HEK293 (cell line): ENCODE results near the gene CCNY.

ENCODE experiments used
- CTCF ChIA-PET: fragments of 350-600 bp; formaldehyde crosslinking; extraction: SDS; loops from one replicate; lab custom pipeline; 2021; ENCODE audit warnings: antibody characterized with exemption; lab: Yijun Ruan, JAX
- POLR2A ChIA-PET: fragments of 300-600 bp; formaldehyde crosslinking; extraction: SDS; loops from one replicate; lab custom pipeline; 2020; ENCODE audit warnings: antibody characterized with exemption, inconsistent platforms; lab: Yijun Ruan, JAX
- H3K27ac ChIP-seq: fragments of 200-500 bp; sonication (Bioruptor generic); 2 replicates; pipeline ENCODE4 v1.5.1; 2014; ENCODE audit warnings: low read depth, low read length, control low read depth, inconsistent platforms; ENCODE audit errors: extremely low read depth
- H3K36me3 ChIP-seq, 2 experiments: fragments of 200-500 bp in 1 of 2; sonication (Bioruptor generic) in 1 of 2; 1 replicate in 1 of 2; 2 replicates in 1 of 2; pipeline ENCODE4 v1.5.1; 2014 to 2017; ENCODE audit warnings: inconsistent platforms in 2 of 2, low read length in 2 of 2; ENCODE audit not compliant: control insufficient read depth in 2 of 2, insufficient read depth in 1 of 2
- H3K4me1 ChIP-seq: fragments of 200-500 bp; sonication (Bioruptor generic); 2 replicates; pipeline ENCODE4 v1.5.1; 2014; ENCODE audit warnings: mild to moderate bottlenecking, low read length, inconsistent platforms; ENCODE audit not compliant: control insufficient read depth, insufficient read depth
- H3K4me3 ChIP-seq: 2 replicates; pipeline ENCODE4 v1.5.1; 2011; ENCODE audit warnings: low read depth, mild to moderate bottlenecking, control low read depth, low read length, moderate library complexity
- H3K9me3 ChIP-seq: fragments of 200-500 bp; sonication (Bioruptor generic); 2 replicates; pipeline ENCODE4 v1.5.1; 2014; ENCODE audit warnings: low read depth, low read length, inconsistent platforms; ENCODE audit not compliant: control insufficient read depth, insufficient read depth
- FEZF1 ChIP-seq: fragments of 450-650 bp; formaldehyde crosslinking; IDR thresholded peaks from 2 replicates; pipeline ENCODE4 v1.5.1; 2016; ENCODE audit warnings: missing biosample characterization, missing genetic modification characterization
- GLI4 ChIP-seq: fragments of 450-650 bp; formaldehyde crosslinking; IDR thresholded peaks from 2 replicates; pipeline ENCODE4 v1.5.1; 2016; ENCODE audit warnings: missing biosample characterization, missing genetic modification characterization
- HOXA7 ChIP-seq: sonication (generic); formaldehyde crosslinking; IDR thresholded peaks from 2 replicates; pipeline ENCODE4 v1.8.1; 2022; ENCODE audit warnings: missing genetic modification reagents, borderline replicate concordance
- KLF16 ChIP-seq: fragments of 450-650 bp; formaldehyde crosslinking; IDR thresholded peaks from 2 replicates; pipeline ENCODE4 v1.5.1; 2017; ENCODE audit warnings: missing biosample characterization, missing genetic modification characterization
- SETDB1 ChIP-seq: IDR thresholded peaks from one replicate; pipeline ENCODE4 v1.6.1; 2017; ENCODE audit warnings: mild to moderate bottlenecking, low read length, moderate library complexity, mixed read lengths; ENCODE audit not compliant: insufficient read length
- ZBTB1 ChIP-seq: fragments of 450-650 bp; formaldehyde crosslinking; IDR thresholded peaks from 2 replicates; pipeline ENCODE4 v1.5.1; 2016; ENCODE audit warnings: missing biosample characterization, missing genetic modification characterization
- ZBTB8A ChIP-seq: fragments of 450-650 bp; formaldehyde crosslinking; IDR thresholded peaks from 2 replicates; pipeline ENCODE4 v1.5.1; 2016; ENCODE audit warnings: missing biosample characterization, missing genetic modification characterization
- ZFP69B ChIP-seq: fragments of 450-650 bp; formaldehyde crosslinking; IDR thresholded peaks from 2 replicates; pipeline ENCODE4 v1.5.1; 2016; ENCODE audit warnings: missing biosample characterization, missing genetic modification characterization
- ZNF140 ChIP-seq: fragments of 450-650 bp; formaldehyde crosslinking; IDR thresholded peaks from 2 replicates; pipeline ENCODE4 v1.5.1; 2016; ENCODE audit warnings: missing biosample characterization, missing genetic modification characterization
- ZNF146 ChIP-seq: fragments of 450-650 bp; formaldehyde crosslinking; IDR thresholded peaks from 2 replicates; pipeline ENCODE4 v1.5.1; 2016; ENCODE audit warnings: missing biosample characterization, missing genetic modification characterization
- ZNF174 ChIP-seq: fragments of 450-650 bp; formaldehyde crosslinking; IDR thresholded peaks from 2 replicates; pipeline ENCODE4 v1.5.0; 2017; ENCODE audit warnings: missing biosample characterization, mild to moderate bottlenecking, missing genetic modification characterization
- ZNF292 ChIP-seq: fragments of 450-650 bp; formaldehyde crosslinking; IDR thresholded peaks from 2 replicates; pipeline ENCODE4 v1.5.1; 2016; ENCODE audit warnings: low read depth, missing biosample characterization, missing genetic modification characterization, borderline replicate concordance
- ZNF324 ChIP-seq: fragments of 450-650 bp; formaldehyde crosslinking; IDR thresholded peaks from 2 replicates; pipeline ENCODE4 v1.5.1; 2016; ENCODE audit warnings: missing biosample characterization, missing genetic modification characterization
- ZNF341 ChIP-seq: fragments of 450-650 bp; formaldehyde crosslinking; IDR thresholded peaks from 2 replicates; pipeline ENCODE4; 2016; ENCODE audit warnings: low read depth, missing biosample characterization, missing genetic modification characterization
- ZNF404 ChIP-seq: fragments of 450-650 bp; formaldehyde crosslinking; IDR thresholded peaks from 2 replicates; pipeline ENCODE4 v1.5.1; 2017; ENCODE audit warnings: missing biosample characterization, missing genetic modification characterization
- ZNF521 ChIP-seq: fragments of 450-650 bp; formaldehyde crosslinking; IDR thresholded peaks from 2 replicates; pipeline ENCODE4 v1.5.1; 2017; ENCODE audit warnings: missing biosample characterization, mild to moderate bottlenecking, missing genetic modification characterization
- ZNF560 ChIP-seq: fragments of 450-650 bp; formaldehyde crosslinking; IDR thresholded peaks from 2 replicates; pipeline ENCODE4 v1.5.1; 2017; ENCODE audit warnings: missing biosample characterization, missing genetic modification characterization, borderline replicate concordance
- ZNF596 ChIP-seq: fragments of 450-650 bp; IDR thresholded peaks from 2 replicates; pipeline ENCODE4 v1.5.0; 2018; ENCODE audit warnings: missing biosample characterization, mild to moderate bottlenecking, missing genetic modification characterization, moderate library complexity
- ZNF623 ChIP-seq: fragments of 450-650 bp; formaldehyde crosslinking; IDR thresholded peaks from 2 replicates; pipeline ENCODE4 v1.5.1; 2016; ENCODE audit warnings: missing biosample characterization, missing genetic modification characterization
- ZNF701 ChIP-seq: fragments of 450-650 bp; formaldehyde crosslinking; IDR thresholded peaks from 2 replicates; pipeline ENCODE4 v1.5.1; 2016; ENCODE audit warnings: missing biosample characterization, missing genetic modification characterization
- ZNF768 ChIP-seq: fragments of 450-650 bp; formaldehyde crosslinking; IDR thresholded peaks from 2 replicates; pipeline ENCODE4 v1.5.1; 2018; ENCODE audit warnings: missing biosample characterization, mild to moderate bottlenecking, missing genetic modification characterization
- ZNF777 ChIP-seq: fragments of 450-650 bp; formaldehyde crosslinking; IDR thresholded peaks from 2 replicates; pipeline ENCODE4 v1.5.1; 2017; ENCODE audit warnings: missing biosample characterization, missing genetic modification characterization, borderline replicate concordance
- ZNF837 ChIP-seq: fragments of 450-650 bp; formaldehyde crosslinking; IDR thresholded peaks from 2 replicates; pipeline ENCODE4 v1.5.1; 2016; ENCODE audit warnings: missing biosample characterization, missing genetic modification characterization
- ZSCAN30 ChIP-seq: fragments of 450-650 bp; IDR thresholded peaks from 2 replicates; pipeline ENCODE4 v1.5.1; 2018; ENCODE audit warnings: missing biosample characterization, mild to moderate bottlenecking, missing genetic modification characterization, moderate library complexity
- TF ChIP-seq, protein P1 (sequence below): fragments of 450-650 bp; formaldehyde crosslinking; optimal IDR thresholded peaks from 2 replicates; pipeline ENCODE3; 2016; ENCODE audit warnings: missing biosample characterization, mild to moderate bottlenecking, missing genetic modification characterization
- TF ChIP-seq, protein P2 (sequence below): fragments of 450-650 bp; formaldehyde crosslinking; IDR thresholded peaks from 2 replicates; pipeline ENCODE4 v1.5.1; 2016; ENCODE audit warnings: missing biosample characterization, missing genetic modification characterization
- TF ChIP-seq, protein P3 (sequence below): fragments of 450-650 bp; formaldehyde crosslinking; IDR thresholded peaks from 2 replicates; pipeline ENCODE4 v1.5.1; 2017; ENCODE audit warnings: missing biosample characterization, missing genetic modification characterization
- TF ChIP-seq, protein P4 (sequence below): fragments of 450-650 bp; formaldehyde crosslinking; IDR thresholded peaks from 2 replicates; pipeline ENCODE4; 2016; ENCODE audit warnings: missing biosample characterization, missing genetic modification characterization

The CCNY gene

GRCh38 chr10:35437829-35438228 lies 101.5 kb downstream of the CCNY start:
- peaks cover 11% of the 10 kb centered on the region for H3K4me1 ChIP-seq
- ChIA-PET POLR2A (interaction anchor here (0.7 kb wide), 1 partner anchor 1238 kb away, joined by 3 read pairs; no protein-coding TSS in a partner anchor), CTCF (interaction anchor here (1.0 kb wide), 1 partner anchor 125 kb away, joined by 3 read pairs; no protein-coding TSS in a partner anchor)
- H3K9me3 ChIP-seq, result no peaks in the 10 kb centered on the region
- no peak overlapping the region for H3K4me3 ChIP-seq
- TF ChIP-seq ZNF292 (no peak), ZNF146 (tag by site-specific recombination) (no peak), ZNF623 (tag by site-specific recombination) (no peak), ZNF521 (tag by site-specific recombination) (no peak), ZBTB1 (tag by site-specific recombination) (no peak), ZFP69B (tag by site-specific recombination) (no peak), ZNF768 (tag by site-specific recombination) (no peak), ZNF701 (no peak), ZNF404 (tag by site-specific recombination) (no peak), ZNF174 (tag by site-specific recombination) (no peak), KLF16 (tag by site-specific recombination) (no peak)
- TF ChIP-seq, protein P1, sequence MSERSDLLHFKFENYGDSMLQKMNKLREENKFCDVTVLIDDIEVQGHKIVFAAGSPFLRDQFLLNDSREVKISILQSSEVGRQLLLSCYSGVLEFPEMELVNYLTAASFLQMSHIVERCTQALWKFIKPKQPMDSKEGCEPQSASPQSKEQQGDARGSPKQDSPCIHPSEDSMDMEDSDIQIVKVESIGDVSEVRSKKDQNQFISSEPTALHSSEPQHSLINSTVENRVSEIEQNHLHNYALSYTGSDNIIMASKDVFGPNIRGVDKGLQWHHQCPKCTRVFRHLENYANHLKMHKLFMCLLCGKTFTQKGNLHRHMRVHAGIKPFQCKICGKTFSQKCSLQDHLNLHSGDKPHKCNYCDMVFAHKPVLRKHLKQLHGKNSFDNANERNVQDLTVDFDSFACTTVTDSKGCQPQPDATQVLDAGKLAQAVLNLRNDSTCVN (tag by site-specific recombination), result no peak
- no peaks in the 10 kb centered on the region for H3K36me3 ChIP-seq
- H3K27ac ChIP-seq, result no peak overlapping the region

DNA sequence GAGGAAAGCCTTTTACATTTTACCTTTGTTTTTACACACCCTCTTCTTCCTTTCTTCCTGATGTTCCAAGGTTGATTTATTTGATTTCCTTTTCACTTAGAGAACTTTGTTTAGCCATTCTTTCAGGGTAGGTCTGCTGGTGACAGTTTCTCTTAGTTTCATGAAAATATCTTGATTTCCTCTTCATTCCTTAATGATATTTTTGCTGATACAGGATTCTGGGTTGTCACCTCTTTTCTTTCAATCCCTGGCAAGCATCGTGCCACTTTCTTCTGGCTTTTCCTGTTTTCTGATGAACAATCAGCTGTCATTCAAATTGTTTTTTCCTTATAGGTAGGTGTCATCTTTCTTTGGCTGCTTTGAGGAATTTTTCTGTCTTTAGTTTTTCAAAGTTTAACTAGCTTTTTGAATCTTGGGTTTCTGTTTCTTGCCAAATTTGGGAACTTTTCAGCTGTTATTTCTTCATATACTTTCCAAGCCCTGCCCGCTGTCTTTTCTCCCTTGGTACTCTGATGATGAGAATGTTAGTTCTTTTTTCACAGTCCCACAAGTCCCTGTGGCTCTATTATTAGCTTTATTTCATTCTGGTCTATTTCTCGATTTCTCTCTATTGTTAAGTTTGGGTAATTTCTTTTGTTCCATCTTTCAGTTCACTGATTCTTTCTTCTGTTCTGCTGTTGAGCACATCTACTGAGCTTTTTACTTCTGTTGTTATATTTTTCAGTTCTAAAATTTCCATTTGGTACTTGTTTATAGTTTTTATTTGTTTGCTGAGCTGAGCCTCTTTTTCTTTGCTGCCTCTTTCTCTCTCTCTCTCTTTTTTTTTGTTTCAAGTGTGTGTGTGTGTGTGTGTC lies 102.6 kb downstream of the CCNY start:
- Histone ChIP-seq H3K36me3 (no peaks in the 10 kb centered on the region), H3K9me3 (no peaks in the 10 kb centered on the region), H3K27ac (no peak overlapping the region), H3K4me1 (peaks cover 5% of the 10 kb centered on the region), H3K4me3 (no peak overlapping the region)
- ChIA-PET CTCF (interaction anchor here (0.6 to 0.8 kb wide), 3 partner anchors 177 to 200 kb away, joined by 3 to 5 read pairs (median 3); no protein-coding TSS in a partner anchor), POLR2A (no interaction called here)
- TF ChIP-seq SETDB1, result peak; percentile 81
- no peak for TF ChIP-seq ZNF837 (tag by site-specific recombination)
- no peak for TF ChIP-seq ZNF324 (tag by site-specific recombination)

DNA sequence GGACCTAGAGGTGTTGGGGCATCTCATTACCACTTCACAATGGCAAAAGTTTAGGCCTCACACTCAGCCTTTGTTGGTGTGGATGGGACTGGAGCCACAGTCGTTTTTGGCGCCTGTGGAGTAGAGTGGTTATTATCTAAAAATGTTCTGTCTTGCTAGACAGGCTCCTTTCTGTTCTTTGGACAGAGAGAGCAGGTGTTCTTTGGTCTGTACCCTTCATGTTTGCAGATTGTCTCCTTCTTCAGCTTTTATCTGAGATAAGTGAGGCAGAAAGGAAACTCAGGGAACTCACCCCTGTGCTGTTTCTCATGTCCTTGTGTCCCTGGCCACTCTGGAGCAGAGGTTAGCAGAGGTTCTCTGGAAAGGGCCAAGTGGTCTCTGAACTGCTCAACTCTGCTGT lies 103.7 kb downstream of the CCNY start:
- H3K27ac ChIP-seq, result no peak overlapping the region
- ChIA-PET CTCF (no interaction called here), POLR2A (no interaction called here)
- no peaks in the 10 kb centered on the region for H3K4me1 ChIP-seq
- H3K9me3 ChIP-seq, result no peaks in the 10 kb centered on the region
- no peak overlapping the region for H3K4me3 ChIP-seq
- H3K36me3 ChIP-seq, result no peaks in the 10 kb centered on the region
- TF ChIP-seq ZNF341 (no peak), GLI4 (tag by site-specific recombination) (no peak), ZSCAN30 (no peak), ZNF140 (no peak), SETDB1 (no peak), HOXA7 (CRISPR knock-in tag) (no peak), ZNF560 (no peak), ZBTB8A (tag by site-specific recombination) (no peak), FEZF1 (tag by site-specific recombination) (no peak), ZNF596 (tag by site-specific recombination) (no peak), ZNF777 (no peak)
- TF ChIP-seq, protein P2, sequence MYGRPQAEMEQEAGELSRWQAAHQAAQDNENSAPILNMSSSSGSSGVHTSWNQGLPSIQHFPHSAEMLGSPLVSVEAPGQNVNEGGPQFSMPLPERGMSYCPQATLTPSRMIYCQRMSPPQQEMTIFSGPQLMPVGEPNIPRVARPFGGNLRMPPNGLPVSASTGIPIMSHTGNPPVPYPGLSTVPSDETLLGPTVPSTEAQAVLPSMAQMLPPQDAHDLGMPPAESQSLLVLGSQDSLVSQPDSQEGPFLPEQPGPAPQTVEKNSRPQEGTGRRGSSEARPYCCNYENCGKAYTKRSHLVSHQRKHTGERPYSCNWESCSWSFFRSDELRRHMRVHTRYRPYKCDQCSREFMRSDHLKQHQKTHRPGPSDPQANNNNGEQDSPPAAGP (tag by site-specific recombination), result no peak
- TF ChIP-seq, protein P3, sequence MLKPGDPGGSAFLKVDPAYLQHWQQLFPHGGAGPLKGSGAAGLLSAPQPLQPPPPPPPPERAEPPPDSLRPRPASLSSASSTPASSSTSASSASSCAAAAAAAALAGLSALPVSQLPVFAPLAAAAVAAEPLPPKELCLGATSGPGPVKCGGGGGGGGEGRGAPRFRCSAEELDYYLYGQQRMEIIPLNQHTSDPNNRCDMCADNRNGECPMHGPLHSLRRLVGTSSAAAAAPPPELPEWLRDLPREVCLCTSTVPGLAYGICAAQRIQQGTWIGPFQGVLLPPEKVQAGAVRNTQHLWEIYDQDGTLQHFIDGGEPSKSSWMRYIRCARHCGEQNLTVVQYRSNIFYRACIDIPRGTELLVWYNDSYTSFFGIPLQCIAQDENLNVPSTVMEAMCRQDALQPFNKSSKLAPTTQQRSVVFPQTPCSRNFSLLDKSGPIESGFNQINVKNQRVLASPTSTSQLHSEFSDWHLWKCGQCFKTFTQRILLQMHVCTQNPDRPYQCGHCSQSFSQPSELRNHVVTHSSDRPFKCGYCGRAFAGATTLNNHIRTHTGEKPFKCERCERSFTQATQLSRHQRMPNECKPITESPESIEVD (tag by site-specific recombination), result no peak
- TF ChIP-seq, protein P4, sequence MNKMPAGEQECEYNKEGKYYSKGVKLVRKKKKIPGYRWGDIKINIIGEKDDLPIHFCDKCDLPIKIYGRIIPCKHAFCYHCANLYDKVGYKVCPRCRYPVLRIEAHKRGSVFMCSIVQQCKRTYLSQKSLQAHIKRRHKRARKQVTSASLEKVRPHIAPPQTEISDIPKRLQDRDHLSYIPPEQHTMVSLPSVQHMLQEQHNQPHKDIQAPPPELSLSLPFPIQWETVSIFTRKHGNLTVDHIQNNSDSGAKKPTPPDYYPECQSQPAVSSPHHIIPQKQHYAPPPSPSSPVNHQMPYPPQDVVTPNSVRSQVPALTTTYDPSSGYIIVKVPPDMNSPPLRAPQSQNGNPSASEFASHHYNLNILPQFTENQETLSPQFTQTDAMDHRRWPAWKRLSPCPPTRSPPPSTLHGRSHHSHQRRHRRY (tag by site-specific recombination), result no peak
